ENCODE measurements around the gene ARHGAP24.

DNA sequence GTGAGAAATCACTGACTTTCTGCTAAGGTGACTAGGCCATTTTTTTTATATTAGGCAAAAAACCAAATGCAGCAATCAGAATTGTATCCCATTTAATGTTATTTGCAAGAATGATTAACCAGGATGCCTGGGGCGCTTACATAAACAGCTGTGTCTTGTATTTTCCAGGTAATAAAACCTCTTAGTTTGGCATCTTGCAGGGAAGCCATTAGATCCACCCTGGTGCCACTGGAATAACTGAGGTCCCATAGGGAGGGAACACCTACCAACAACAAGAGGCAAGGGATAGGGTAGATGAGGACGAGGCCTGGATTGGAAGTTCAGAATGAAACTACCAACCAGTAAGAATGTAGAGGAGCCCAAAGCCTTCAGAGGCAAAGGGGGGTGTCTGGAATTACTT, 288.3 kb downstream of the ARHGAP24 start:
- TF ChIP-seq, protein P1, sequence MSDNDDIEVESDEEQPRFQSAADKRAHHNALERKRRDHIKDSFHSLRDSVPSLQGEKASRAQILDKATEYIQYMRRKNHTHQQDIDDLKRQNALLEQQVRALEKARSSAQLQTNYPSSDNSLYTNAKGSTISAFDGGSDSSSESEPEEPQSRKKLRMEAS (IDR thresholded peaks at IDR 0.05) = no peak
- TF ChIP-seq RAD21 (IDR thresholded peaks at IDR 0.05; ENCODE audit: low read depth) (no peak), TEAD4 (IDR thresholded peaks at IDR 0.05) (no peak), CEBPB (IDR thresholded peaks at IDR 0.05) (no peak), TAF1 (IDR thresholded peaks at IDR 0.05; ENCODE audit: low read depth) (no peak), EP300 (IDR thresholded peaks at IDR 0.05; ENCODE audit: borderline replicate concordance) (no peak), YY1 (IDR thresholded peaks at IDR 0.05; ENCODE audit: low read depth) (no peak), ZBTB7A (IDR thresholded peaks at IDR 0.05; ENCODE audit: low read depth) (no peak)
- TF ChIP-seq, protein P2, sequence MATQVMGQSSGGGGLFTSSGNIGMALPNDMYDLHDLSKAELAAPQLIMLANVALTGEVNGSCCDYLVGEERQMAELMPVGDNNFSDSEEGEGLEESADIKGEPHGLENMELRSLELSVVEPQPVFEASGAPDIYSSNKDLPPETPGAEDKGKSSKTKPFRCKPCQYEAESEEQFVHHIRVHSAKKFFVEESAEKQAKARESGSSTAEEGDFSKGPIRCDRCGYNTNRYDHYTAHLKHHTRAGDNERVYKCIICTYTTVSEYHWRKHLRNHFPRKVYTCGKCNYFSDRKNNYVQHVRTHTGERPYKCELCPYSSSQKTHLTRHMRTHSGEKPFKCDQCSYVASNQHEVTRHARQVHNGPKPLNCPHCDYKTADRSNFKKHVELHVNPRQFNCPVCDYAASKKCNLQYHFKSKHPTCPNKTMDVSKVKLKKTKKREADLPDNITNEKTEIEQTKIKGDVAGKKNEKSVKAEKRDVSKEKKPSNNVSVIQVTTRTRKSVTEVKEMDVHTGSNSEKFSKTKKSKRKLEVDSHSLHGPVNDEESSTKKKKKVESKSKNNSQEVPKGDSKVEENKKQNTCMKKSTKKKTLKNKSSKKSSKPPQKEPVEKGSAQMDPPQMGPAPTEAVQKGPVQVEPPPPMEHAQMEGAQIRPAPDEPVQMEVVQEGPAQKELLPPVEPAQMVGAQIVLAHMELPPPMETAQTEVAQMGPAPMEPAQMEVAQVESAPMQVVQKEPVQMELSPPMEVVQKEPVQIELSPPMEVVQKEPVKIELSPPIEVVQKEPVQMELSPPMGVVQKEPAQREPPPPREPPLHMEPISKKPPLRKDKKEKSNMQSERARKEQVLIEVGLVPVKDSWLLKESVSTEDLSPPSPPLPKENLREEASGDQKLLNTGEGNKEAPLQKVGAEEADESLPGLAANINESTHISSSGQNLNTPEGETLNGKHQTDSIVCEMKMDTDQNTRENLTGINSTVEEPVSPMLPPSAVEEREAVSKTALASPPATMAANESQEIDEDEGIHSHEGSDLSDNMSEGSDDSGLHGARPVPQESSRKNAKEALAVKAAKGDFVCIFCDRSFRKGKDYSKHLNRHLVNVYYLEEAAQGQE (IDR thresholded peaks at IDR 0.05; ENCODE audit: low read depth) = no peak
